Ectodermal cell (in vitro differentiated cells): ENCODE measurements around the gene AK1.
A peak's percentile ranks its signal among the peaks of the same experiment; 100 is the strongest.

Experiments used
- H3K27ac ChIP-seq: 2 replicates; pipeline ENCODE4 v1.7.0; 2013; ENCODE audit warnings: mild to moderate bottlenecking, low read depth, low read length; ENCODE audit not compliant: insufficient read depth, poor library complexity, severe bottlenecking
- H3K27me3 ChIP-seq: 2 replicates; pipeline ENCODE4 v1.7.0; 2013; ENCODE audit warnings: mild to moderate bottlenecking, low read length; ENCODE audit not compliant: insufficient read depth, control insufficient read depth, poor library complexity, severe bottlenecking
- H3K36me3 ChIP-seq: one replicate; pipeline ENCODE4 v1.7.0; 2013; ENCODE audit warnings: low read length; ENCODE audit not compliant: control insufficient read depth, insufficient read depth
- H3K4me1 ChIP-seq: one replicate; pipeline ENCODE4 v1.7.0; 2013; ENCODE audit warnings: low read length; ENCODE audit not compliant: control insufficient read depth, insufficient read depth
- H3K4me3 ChIP-seq: 2 replicates; pipeline ENCODE4 v1.7.0; 2013; ENCODE audit warnings: low read depth, low read length, control low read depth; ENCODE audit not compliant: insufficient read depth
- H3K9me3 ChIP-seq: 2 replicates; pipeline ENCODE4 v1.7.0; 2013; ENCODE audit warnings: mild to moderate bottlenecking, low read length, moderate library complexity; ENCODE audit not compliant: control insufficient read depth
- WGBS, 2 experiments: methylation state at CpG; one replicate each; pipeline ENCODE4 v1.1.7; 2013; ENCODE audit warnings: missing lambda C conversion rate in 2 of 2; 5-methylcytosine and 5-hydroxymethylcytosine counted together

AK1 gene

DNA sequence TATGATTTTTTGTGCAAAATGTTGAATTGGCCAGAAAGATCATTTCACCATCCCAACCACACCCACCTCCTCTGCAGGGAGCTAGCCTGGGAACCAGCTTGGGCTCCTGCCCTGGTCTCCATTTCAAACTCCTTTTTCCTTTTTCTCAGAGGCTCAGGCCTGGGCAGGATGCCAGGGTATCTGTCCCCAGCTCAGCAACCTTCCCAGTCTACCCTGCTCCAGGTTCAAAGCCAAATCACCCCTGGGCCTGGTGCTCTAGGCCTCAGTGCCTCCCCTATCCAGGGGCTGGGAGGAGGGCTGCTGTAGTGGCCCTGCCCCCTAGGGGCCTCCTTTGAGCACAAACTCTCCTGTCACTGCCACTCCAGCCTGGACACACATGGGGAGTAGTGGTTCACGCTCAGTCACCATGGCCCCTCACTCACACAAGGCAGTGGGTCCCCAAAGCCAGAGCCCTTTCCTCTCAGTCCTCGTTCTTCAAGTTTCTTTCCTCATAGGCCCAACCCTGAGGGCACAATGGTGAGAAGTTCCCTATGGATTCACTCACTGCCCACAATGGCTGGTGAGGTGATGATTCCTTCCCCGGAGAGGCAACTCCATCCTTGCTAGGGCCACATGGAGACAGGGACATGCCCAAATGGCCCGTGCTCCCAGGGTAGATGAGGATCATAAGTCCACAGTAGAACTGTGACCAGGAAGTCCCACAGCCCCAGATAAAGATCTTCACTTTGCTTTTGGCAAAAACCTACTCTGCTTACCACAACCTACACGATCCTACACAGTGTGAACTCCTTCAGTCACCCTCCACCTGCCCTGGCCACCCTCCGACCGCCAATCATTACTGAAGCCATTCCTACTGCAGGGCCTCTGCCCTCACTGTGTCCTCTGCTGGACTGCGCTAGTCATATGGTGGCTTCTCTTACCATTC, 41.0 kb upstream of the AK1 start:
- peaks cover 13% of the 10 kb centered on the region for H3K4me1 ChIP-seq
- H3K36me3 ChIP-seq, result no peaks in the 10 kb centered on the region
- H3K4me3 ChIP-seq, result no peak overlapping the region
- H3K9me3 ChIP-seq, result no peaks in the 10 kb centered on the region
- 86 to 89% methylated on average over 8 of the region's 8 CpGs for WGBS, 2 experiments
- H3K27ac ChIP-seq, result no peak overlapping the region
- H3K27me3 ChIP-seq, result peaks cover 35% of the 10 kb centered on the region

DNA sequence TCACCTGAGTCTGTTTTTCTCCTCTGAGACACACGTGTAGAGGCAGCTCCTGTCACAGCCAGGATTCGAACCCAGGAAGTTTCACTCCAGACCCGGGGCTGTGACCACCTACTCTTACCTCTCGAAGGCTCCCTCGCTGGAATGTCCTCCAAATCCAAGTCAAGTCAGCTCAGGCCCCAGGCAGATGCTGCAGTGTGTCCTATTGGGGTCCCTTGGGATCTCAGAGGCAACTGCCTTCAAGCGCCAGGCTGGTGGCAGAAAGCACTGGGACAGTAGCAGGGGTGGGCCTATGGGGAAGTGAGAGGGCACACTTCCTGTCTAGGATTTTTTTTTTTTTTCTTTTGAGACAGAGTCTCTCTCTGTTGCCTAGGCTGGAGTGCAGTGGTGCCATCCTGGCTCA, 40.1 kb upstream of the AK1 start:
- Histone ChIP-seq H3K4me3 (no peak overlapping the region), H3K27ac (no peak overlapping the region), H3K36me3 (no peaks in the 10 kb centered on the region), H3K27me3 (peaks cover 35% of the 10 kb centered on the region), H3K4me1 (peaks cover 13% of the 10 kb centered on the region), H3K9me3 (no peaks in the 10 kb centered on the region)
- WGBS, 2 experiments, result 87 to 93% methylated on average over 6 of the region's 6 CpGs

DNA sequence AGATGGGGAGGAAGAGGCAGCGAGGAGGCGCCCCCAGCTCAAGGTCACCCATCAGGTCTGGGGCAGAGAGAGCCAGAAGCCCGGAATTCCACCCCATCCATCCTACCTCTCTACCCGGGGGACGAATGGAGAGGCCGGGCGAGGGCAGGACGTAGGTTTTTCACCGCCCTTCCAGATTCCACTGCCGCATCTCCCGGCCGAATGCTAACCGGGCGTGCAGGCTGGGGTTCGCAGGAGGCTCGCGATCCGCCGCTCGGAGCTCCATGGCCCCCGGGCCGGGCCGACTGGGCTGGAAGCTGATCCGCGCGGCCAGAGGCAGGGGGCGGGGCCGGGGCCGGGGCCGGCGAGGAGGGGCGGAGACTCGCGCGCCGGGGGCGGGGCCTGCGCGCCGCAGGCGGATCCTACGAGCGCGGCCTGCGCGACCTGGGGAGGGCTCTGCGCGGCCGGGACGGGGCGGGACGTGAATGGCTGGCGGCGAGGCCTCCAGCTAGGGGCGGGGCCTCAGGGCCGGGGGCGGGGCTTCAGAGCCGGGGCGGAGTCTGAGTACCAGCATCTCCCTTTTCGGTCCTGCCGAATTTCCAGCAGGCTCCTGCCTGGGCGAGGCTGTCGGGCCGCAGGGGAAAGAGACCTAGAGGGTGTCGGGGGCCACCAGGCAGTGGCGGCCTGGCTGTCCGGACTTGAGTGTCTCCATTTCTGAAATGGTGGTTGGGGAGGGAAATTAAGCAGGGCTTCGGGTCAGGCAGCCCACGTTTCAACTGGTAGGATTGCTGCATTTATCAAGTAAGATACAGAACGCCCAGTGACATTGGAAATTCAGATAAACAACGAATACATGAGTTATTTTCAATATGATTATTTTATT, 39.5 kb upstream of the AK1 start, which contains the start of gene ST6GALNAC4:
TSS of gene ST6GALNAC4 (minus strand) at position 322 of the 862 bp plus-strand sequence. CDS start 622 bp downstream, outside the sequence.
- WGBS, 2 experiments, result 4 to 5% methylated on average over 70 to 71 of the region's 71 CpGs
- Histone ChIP-seq H3K36me3 (no peaks in the 10 kb centered on the region), H3K27ac (no peak within 1 kb of the TSS), H3K9me3 (no peaks in the 10 kb centered on the region), H3K27me3 (peaks cover 31% of the 10 kb centered on the region), H3K4me3 (peak within 1 kb of the TSS; percentile 49), H3K4me1 (peaks cover 13% of the 10 kb centered on the region)

DNA sequence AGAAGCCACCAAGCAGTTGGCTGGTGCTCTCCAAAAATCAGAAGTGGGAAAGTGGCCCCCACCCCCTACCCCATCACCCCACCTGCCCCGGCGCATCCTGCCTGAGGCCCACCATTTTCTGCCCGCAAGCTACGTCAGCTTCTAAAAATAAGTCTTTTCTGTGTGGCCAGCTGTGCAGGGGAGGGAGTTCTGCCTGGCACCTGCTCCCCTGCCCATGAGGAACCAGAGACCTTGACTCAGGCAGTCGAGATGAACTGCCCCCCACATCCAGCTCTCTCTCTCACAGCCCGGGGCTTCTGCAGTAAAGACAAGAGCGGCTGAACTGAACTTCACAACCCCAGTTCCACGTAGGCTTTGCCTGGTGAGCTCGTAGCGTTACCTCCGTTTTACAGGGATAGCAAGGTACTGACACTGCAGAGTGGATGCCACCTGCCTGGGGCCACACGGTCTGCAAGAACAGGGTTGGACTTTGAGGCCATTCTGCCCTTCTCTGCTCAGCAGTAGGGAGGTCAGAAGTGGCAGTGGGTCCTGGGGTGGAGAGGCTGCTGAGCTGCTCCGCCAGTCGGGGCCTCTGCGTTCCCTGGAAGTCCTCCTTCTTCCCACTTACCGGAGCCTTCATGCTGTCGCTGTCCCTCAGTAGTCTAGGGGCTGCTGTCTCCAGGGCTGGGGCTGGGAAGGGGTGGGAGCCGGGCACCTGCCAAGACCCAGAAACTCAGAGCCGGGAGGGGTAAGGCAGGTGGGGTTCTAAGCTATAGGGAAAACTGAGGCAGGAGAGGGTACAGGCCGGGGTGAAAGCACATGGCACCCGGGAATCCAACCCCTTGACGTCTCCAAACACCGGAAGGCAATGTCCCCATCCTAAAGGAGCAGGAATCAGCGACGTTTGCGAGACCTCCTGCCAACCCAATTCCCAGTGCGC, 38.6 kb upstream of the AK1 start:
- 58 to 59% methylated on average over 27 of the region's 27 CpGs for WGBS, 2 experiments
- H3K4me1 ChIP-seq, result peaks cover 13% of the 10 kb centered on the region

DNA sequence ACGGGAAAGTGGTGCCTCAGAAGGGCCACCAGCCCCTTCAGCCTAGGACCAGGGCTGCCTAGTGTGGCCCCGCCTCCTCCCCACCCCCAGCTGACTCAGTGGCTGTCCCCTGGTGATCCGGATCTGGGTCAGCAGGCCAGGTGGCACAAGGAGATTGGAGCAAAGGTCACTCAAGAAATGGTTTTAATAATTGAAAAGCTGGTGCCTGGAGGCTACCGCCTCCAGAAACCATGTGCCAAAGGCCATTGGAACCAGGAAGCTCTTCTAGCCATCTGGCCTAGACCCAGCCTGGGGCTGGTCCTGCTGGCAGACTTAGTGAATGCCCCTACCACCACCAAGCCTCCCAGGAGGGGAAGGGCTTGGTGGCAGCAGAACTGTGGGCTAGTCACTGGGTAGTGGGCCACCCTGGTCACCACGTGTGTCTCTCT, 37.9 kb upstream of the AK1 start:
- no peaks in the 10 kb centered on the region for H3K36me3 ChIP-seq
- no peak overlapping the region for H3K27ac ChIP-seq
- peaks cover 13% of the 10 kb centered on the region for H3K4me1 ChIP-seq
- H3K9me3 ChIP-seq, result no peaks in the 10 kb centered on the region
- peaks cover 18% of the 10 kb centered on the region for H3K27me3 ChIP-seq
- no peak overlapping the region for H3K4me3 ChIP-seq
- 89% methylated on average over 5 of the region's 5 CpGs for WGBS, 2 experiments

More for the DNA sequence above, 38.6 kb upstream of the AK1 start:
- Histone ChIP-seq H3K27me3 (peaks cover 22% of the 10 kb centered on the region), H3K9me3 (no peaks in the 10 kb centered on the region), H3K4me3 (peak overlapping the region; percentile 49), H3K27ac (no peak overlapping the region), H3K36me3 (no peaks in the 10 kb centered on the region)

DNA sequence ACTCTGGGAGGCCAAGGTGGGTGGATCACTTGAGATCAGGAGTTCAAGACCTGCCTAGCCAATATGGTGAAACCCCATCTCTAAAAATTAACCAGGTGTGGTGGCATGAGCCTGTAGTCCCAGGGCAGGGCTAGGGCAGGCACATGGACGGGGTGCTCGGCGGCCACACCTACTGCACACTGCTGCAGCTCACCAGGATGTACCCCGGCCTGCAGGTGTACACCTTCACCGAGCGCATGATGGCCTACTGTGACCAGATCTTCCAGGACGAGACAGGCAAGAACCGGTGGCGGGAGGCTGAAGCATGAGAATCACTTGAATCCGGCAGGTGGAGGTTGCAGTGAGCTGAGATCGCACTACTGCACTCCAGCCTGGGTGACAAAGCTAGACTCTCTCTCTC, 36.2 kb upstream of the AK1 start:
- Histone ChIP-seq H3K36me3 (no peaks in the 10 kb centered on the region), H3K4me1 (peaks cover 13% of the 10 kb centered on the region), H3K27me3 (peaks cover 18% of the 10 kb centered on the region), H3K4me3 (no peak overlapping the region), H3K27ac (no peak overlapping the region), H3K9me3 (no peaks in the 10 kb centered on the region)
- WGBS, 2 experiments, result 94 to 96% methylated on average over 11 of the region's 11 CpGs

- Histone ChIP-seq H3K27me3 (peaks cover 18% of the 10 kb centered on the region), H3K36me3 (no peaks in the 10 kb centered on the region), H3K4me3 (no peak overlapping the region), H3K9me3 (no peaks in the 10 kb centered on the region), H3K27ac (no peak overlapping the region), H3K4me1 (peaks cover 13% of the 10 kb centered on the region)
- 94 to 96% methylated on average over 5 of the region's 5 CpGs for WGBS, 2 experiments
These were observed 35.4 kb upstream of the AK1 start for GRCh38 chr9:127912882-127913281.

DNA sequence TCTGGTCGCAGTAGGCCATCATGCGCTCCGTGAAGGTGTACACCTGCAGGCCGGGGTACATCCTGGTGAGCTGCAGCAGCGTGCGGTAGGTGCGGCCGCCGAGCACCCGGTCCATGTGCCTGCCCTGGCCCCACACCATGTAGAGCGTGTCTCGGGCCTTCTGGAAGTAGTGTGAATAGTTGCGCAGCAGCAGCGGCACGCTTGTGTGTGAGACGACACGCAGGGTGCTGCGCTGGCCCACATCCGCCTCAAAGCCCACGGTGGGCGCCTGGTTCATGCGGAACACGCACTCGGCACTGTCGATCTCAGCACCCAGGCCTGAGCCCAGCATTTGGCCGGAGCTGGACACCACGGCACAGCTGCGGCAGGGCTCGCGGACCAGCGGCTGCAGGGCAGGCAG, 34.8 kb upstream of the AK1 start:
- H3K4me3 ChIP-seq, result no peak overlapping the region
- H3K36me3 ChIP-seq, result no peaks in the 10 kb centered on the region
- peaks cover 10% of the 10 kb centered on the region for H3K4me1 ChIP-seq
- no peaks in the 10 kb centered on the region for H3K9me3 ChIP-seq
- WGBS, 2 experiments, result 96 to 97% methylated on average over 31 of the region's 31 CpGs
- peaks cover 18% of the 10 kb centered on the region for H3K27me3 ChIP-seq
- no peak overlapping the region for H3K27ac ChIP-seq

DNA sequence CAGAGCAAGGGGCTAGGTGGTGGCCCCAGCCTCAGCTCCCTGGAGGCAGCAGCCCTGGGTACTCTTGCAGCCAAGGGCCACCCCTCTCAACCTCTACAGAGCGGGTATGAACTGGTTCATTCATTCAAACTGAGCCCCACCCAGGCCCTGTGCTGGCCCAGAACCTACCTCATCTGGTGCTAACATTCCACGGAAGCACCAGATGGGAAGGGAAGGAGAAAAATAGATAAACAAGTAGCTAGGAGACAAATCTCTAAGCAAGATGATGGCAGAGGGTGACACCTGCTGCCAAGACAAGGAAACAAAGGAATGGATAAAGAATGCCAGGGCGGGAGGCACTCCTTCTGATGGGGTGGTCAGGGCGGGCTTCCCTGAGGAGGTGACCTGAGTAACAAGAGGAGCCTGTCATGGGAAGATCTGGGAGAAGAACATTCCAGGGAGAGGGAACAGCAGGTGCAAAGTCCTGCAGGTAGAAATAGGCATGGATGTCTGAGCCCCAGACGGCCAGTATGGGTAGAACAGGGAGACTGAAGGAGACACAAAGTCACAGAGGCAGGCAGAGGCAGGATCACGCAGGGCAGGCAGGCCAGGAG, 33.2 kb upstream of the AK1 start:
- H3K27ac ChIP-seq, result no peak overlapping the region
- H3K27me3 ChIP-seq, result peaks cover 5% of the 10 kb centered on the region
- H3K9me3 ChIP-seq, result no peaks in the 10 kb centered on the region
- H3K36me3 ChIP-seq, result no peaks in the 10 kb centered on the region
- 87 to 90% methylated on average over 6 of the region's 6 CpGs for WGBS, 2 experiments
- no peak overlapping the region for H3K4me3 ChIP-seq
- H3K4me1 ChIP-seq, result no peaks in the 10 kb centered on the region
